Brain microvascular endothelial cell (primary cell): ENCODE results near the gene CBLN4.

Experiments
- DNase-seq: peaks from one replicate; pipeline ENCODE4 v3.0.0-alpha.2; 2020
- H3K27ac ChIP-seq: fragments of 250-450 bp; sonication (Bioruptor Pico); 2 replicates; pipeline ENCODE4 v1.5.1; 2020; ENCODE audit warnings: mild to moderate bottlenecking, moderate library complexity
- H3K27me3 ChIP-seq: fragments of 250-450 bp; sonication (Bioruptor Pico); replicated peaks from 2 replicates; pipeline ENCODE4 v1.5.1; 2020; ENCODE audit warnings: mild to moderate bottlenecking
- H3K36me3 ChIP-seq: fragments of 250-450 bp; sonication (Bioruptor Pico); replicated peaks from 2 replicates; pipeline ENCODE4 v1.5.1; 2020; ENCODE audit warnings: mild to moderate bottlenecking
- H3K4me3 ChIP-seq: 2 replicates; pipeline ENCODE4 v1.5.1; 2011; ENCODE audit warnings: low read depth, mild to moderate bottlenecking, control low read depth, low read length, moderate library complexity
- in situ Hi-C: cut with HindIII; loops from 2 replicates; pipeline ENCODE4 v1.10.0; 2017; ENCODE audit warnings: low sequenced_read_pairs, low pct_ligation_motif_present
- TF ChIP-seq, protein P1 (sequence below): IDR thresholded peaks from 2 replicates; pipeline ENCODE4 v1.5.1; 2011; ENCODE audit warnings: low read depth, mild to moderate bottlenecking, moderate library complexity, low read length, control low read depth, inconsistent platforms; ENCODE audit errors: missing control alignments

Gene CBLN4

DNA sequence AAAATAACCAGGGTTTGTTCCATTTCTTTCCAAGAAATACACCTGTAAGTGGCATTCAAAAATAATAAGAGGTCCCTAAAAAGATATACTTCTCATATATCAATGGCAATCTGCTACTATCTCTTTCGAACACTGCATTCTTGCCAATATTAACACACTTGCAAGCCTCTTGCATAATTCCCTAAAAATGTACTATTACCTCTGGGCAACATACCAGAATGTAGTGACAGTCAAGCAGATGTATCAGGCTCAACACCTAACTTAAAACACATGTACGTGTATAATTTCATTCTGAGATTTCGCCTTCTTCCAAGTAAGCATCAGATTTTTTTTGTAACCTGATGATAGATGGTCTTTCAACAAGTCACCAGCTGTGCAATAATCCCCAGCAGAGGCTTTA lies 3.4 kb downstream of the CBLN4 start:
- DNase-seq: no peak
- in situ Hi-C loops: no loop called here
- Histone ChIP-seq H3K27me3 (peaks cover 6% of the 10 kb centered on the region), H3K4me3 (no peak overlapping the region), H3K36me3 (no peaks in the 10 kb centered on the region), H3K27ac (no peak overlapping the region)
- TF ChIP-seq, protein P1, sequence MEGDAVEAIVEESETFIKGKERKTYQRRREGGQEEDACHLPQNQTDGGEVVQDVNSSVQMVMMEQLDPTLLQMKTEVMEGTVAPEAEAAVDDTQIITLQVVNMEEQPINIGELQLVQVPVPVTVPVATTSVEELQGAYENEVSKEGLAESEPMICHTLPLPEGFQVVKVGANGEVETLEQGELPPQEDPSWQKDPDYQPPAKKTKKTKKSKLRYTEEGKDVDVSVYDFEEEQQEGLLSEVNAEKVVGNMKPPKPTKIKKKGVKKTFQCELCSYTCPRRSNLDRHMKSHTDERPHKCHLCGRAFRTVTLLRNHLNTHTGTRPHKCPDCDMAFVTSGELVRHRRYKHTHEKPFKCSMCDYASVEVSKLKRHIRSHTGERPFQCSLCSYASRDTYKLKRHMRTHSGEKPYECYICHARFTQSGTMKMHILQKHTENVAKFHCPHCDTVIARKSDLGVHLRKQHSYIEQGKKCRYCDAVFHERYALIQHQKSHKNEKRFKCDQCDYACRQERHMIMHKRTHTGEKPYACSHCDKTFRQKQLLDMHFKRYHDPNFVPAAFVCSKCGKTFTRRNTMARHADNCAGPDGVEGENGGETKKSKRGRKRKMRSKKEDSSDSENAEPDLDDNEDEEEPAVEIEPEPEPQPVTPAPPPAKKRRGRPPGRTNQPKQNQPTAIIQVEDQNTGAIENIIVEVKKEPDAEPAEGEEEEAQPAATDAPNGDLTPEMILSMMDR: no peak

DNA sequence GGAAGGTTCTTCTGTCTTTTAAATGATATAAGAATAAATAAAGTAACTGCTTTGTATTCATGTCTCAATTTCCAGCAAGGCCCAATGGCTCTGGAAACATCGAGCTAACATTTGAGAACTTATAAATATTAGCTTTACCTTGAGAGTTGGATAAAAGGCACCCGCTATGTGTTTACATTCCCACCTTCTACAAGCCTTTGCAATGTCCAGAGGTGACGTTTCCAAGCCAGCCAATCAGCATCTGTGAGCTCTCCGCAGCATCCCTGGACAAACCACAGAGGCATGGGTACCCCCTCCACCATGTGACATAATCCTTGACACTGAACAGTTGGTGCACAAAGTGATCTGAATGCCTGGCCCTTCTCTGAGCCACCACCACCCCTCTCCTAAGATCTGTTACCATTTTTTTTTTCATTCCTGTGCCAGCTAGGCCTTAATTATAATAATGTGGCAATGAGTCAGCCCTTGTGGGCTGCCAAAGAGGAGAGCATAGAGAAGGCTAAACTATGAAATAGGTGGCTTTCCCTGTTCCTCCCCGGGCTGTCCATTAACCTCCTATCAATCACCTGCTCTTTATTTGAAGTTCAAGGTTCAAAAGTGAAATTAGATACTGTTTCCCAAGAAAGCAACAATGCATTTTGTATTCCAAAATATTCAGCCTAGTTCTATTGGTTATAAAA lies 4.1 kb downstream of the CBLN4 start:
- Histone ChIP-seq H3K27me3 (peaks cover 6% of the 10 kb centered on the region), H3K27ac (no peak overlapping the region)
- in situ Hi-C loops: no loop called here

DNA sequence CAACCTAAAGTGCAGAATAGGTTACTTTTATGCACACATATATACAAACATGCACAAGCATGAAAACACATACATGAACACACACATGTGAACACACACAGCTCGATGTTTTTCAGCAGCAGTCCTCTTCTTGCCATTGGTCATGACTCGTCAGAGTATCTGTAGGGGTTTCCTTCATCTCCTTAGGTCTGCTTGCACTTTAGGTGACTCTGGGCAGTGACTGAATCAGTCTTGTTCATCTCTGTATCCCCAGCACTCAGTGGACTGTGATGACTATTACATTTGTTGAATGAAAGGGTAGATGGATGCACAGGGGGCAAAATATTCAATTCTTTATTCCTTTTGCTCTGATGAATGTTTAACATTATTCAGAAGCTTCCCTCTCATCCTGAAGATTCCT lies 26.8 kb downstream of the CBLN4 start:
- Histone ChIP-seq H3K27ac (no peak overlapping the region), H3K36me3 (no peaks in the 10 kb centered on the region), H3K4me3 (no peak overlapping the region), H3K27me3 (no peaks in the 10 kb centered on the region)
- in situ Hi-C loops: no loop called here
- no peak for DNase-seq
- TF ChIP-seq, protein P1: no peak

More for the DNA sequence above, 4.1 kb downstream of the CBLN4 start:
- no peak overlapping the region for H3K4me3 ChIP-seq
- no peak for DNase-seq
- H3K36me3 ChIP-seq: no peaks in the 10 kb centered on the region
- TF ChIP-seq, protein P1: no peak

- Histone ChIP-seq H3K27me3 (no peaks in the 10 kb centered on the region), H3K36me3 (no peaks in the 10 kb centered on the region), H3K27ac (no peak overlapping the region), H3K4me3 (no peak overlapping the region)
- in situ Hi-C loops: no loop called here
- no peak for DNase-seq
- TF ChIP-seq, protein P1: no peak
These were observed 27.4 kb downstream of the CBLN4 start for GRCh38 chr20:55977690-55978459.

GRCh38 chr20:55974491-55975202 lies 30.7 kb downstream of the CBLN4 start:
- no peaks in the 10 kb centered on the region for H3K27me3 ChIP-seq
- in situ Hi-C loops: no loop called here
- H3K27ac ChIP-seq: no peak overlapping the region
- TF ChIP-seq, protein P1: no peak
- no peaks in the 10 kb centered on the region for H3K36me3 ChIP-seq
- no peak overlapping the region for H3K4me3 ChIP-seq
- no peak for DNase-seq
